Measurements from ENCODE around the gene PRR19.
"Not testable (repeated sequence)": the region's sequence is repeated elsewhere in the genome, so short reads cannot be mapped to it uniquely, and the experiment has no call there.

PRR19 gene

GRCh38 chr19:42327381-42327780, 25.4 kb downstream of the PRR19 start:
- no peak overlapping the region for H3K4me3 ChIP-seq (replicated peaks; ENCODE audit: insufficient read depth, low read length)
- peaks cover 7% of the 10 kb centered on the region for H3K27me3 ChIP-seq (ENCODE audit: insufficient read depth, poor library complexity, severe bottlenecking)
- no peak for TF ChIP-seq POLR2AphosphoS5 (IDR thresholded peaks at IDR 0.05; ENCODE audit: low read depth)
- TF ChIP-seq SPI1 (IDR thresholded peaks at IDR 0.05; ENCODE audit: borderline replicate concordance, low read depth): no peak
- TF ChIP-seq, protein P1, sequence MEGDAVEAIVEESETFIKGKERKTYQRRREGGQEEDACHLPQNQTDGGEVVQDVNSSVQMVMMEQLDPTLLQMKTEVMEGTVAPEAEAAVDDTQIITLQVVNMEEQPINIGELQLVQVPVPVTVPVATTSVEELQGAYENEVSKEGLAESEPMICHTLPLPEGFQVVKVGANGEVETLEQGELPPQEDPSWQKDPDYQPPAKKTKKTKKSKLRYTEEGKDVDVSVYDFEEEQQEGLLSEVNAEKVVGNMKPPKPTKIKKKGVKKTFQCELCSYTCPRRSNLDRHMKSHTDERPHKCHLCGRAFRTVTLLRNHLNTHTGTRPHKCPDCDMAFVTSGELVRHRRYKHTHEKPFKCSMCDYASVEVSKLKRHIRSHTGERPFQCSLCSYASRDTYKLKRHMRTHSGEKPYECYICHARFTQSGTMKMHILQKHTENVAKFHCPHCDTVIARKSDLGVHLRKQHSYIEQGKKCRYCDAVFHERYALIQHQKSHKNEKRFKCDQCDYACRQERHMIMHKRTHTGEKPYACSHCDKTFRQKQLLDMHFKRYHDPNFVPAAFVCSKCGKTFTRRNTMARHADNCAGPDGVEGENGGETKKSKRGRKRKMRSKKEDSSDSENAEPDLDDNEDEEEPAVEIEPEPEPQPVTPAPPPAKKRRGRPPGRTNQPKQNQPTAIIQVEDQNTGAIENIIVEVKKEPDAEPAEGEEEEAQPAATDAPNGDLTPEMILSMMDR (IDR thresholded peaks at IDR 0.05; ENCODE audit: insufficient read depth, low read length): no peak
- TF ChIP-seq GABPA (IDR thresholded peaks at IDR 0.05; ENCODE audit: low read depth): no peak
- no peak for TF ChIP-seq REST (IDR thresholded peaks at IDR 0.05; ENCODE audit: insufficient replicate concordance, low read depth)
- no peak for DNase-seq (ENCODE audit: low read depth in 1 of 2, low spot score in 1 of 2)
- H3K27ac ChIP-seq (replicated peaks): no peak overlapping the region

DNA sequence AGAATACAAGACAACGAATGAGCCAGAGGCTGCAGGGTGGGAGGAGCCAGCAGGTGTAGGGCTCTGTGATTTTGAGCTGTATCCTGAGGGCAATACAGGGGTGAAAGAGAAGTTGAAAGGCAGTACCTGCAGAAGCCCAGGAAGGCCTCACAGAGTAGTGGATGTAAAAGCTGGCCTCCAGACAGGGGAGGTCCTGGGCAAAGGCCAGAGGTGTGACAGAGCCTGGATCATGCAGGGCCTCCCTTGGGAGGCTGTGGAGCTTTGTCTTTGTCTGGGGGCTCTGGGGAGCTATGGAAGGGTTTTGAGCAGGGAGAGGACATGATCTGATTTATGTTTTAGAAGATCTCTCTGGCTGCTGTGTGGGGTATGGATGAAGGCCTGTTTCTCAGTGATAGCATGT, 26.2 kb downstream of the PRR19 start:
- no peak overlapping the region for H3K27ac ChIP-seq (replicated peaks)
- DNase-seq (ENCODE audit: low read depth in 1 of 2, low spot score in 1 of 2): no peak
- H3K27me3 ChIP-seq (ENCODE audit: insufficient read depth, poor library complexity, severe bottlenecking): peaks cover 3% of the 10 kb centered on the region
- H3K4me3 ChIP-seq (replicated peaks; ENCODE audit: insufficient read depth, low read length): no peak overlapping the region
- no peak for TF ChIP-seq POLR2AphosphoS5 (IDR thresholded peaks at IDR 0.05; ENCODE audit: low read depth)
- TF ChIP-seq REST (IDR thresholded peaks at IDR 0.05; ENCODE audit: insufficient replicate concordance, low read depth): no peak
- TF ChIP-seq SPI1 (IDR thresholded peaks at IDR 0.05; ENCODE audit: borderline replicate concordance, low read depth): no peak

DNA sequence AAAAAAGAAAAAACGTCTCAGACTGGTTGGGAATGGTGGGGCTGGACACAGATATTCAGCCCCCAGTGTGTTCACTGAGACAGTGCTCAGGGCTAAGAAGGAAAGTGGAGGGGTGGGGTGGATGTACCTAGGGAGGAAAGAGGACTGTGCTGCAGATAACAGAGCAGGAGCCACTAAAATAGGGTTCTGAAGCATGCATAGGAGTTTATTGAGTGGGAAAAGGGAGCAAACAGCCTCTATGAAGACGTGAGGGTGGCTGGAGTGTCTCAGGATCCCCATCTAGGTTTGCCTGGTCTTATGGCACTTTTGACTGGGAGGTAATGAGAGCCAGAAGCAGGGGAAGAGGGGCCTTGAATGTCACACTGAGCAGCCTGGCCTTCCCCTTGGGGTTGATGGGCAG, 26.9 kb downstream of the PRR19 start:
- Histone ChIP-seq H3K27me3 (ENCODE audit: insufficient read depth, poor library complexity, severe bottlenecking) (no peaks in the 10 kb centered on the region), H3K4me3 (replicated peaks; ENCODE audit: insufficient read depth, low read length) (no peak overlapping the region), H3K27ac (replicated peaks) (no peak overlapping the region)
- TF ChIP-seq SPI1 (IDR thresholded peaks at IDR 0.05; ENCODE audit: borderline replicate concordance, low read depth): no peak
- TF ChIP-seq GABPA (IDR thresholded peaks at IDR 0.05; ENCODE audit: low read depth): no peak
- no peak for TF ChIP-seq REST (IDR thresholded peaks at IDR 0.05; ENCODE audit: insufficient replicate concordance, low read depth)
- no peak for DNase-seq (ENCODE audit: low read depth in 1 of 2, low spot score in 1 of 2)

- no peak overlapping the region for H3K4me3 ChIP-seq (replicated peaks; ENCODE audit: insufficient read depth, low read length)
- H3K27ac ChIP-seq (replicated peaks): no peak overlapping the region
- no peak for TF ChIP-seq GABPA (IDR thresholded peaks at IDR 0.05; ENCODE audit: low read depth)
- TF ChIP-seq SPI1 (IDR thresholded peaks at IDR 0.05; ENCODE audit: borderline replicate concordance, low read depth): no peak
- TF ChIP-seq REST (IDR thresholded peaks at IDR 0.05; ENCODE audit: insufficient replicate concordance, low read depth): no peak
- no peak for TF ChIP-seq POLR2AphosphoS5 (IDR thresholded peaks at IDR 0.05; ENCODE audit: low read depth)
- TF ChIP-seq, protein P1 (IDR thresholded peaks at IDR 0.05; ENCODE audit: insufficient read depth, low read length): no peak
- DNase-seq (ENCODE audit: low read depth in 1 of 2, low spot score in 1 of 2): no peak
- H3K27me3 ChIP-seq (ENCODE audit: insufficient read depth, poor library complexity, severe bottlenecking): no peaks in the 10 kb centered on the region
Observed at GRCh38 chr19:42330241-42330711, 28.3 kb downstream of the PRR19 start.

DNA sequence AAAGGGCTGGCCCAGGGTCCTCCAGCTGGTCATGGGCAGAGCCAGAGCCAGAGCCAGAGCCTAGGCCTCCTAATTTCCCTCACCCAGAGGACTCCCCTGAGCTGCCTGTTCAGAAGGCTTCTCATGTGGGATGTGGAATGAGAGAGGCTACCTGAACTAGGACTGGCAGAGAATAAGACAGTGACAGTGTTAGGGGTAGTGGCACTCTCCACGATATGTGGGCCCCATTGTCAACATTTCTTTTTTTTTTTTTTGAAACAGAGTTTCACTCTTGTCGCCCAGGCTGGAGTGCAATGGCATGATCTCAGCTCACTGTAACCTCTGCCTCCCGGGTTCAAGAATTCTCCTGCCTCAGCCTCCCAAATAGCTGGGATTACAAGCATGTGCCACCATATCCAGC, 29.4 kb downstream of the PRR19 start:
- H3K27me3 ChIP-seq (ENCODE audit: insufficient read depth, poor library complexity, severe bottlenecking); H3K4me3 ChIP-seq (replicated peaks; ENCODE audit: insufficient read depth, low read length); DNase-seq (ENCODE audit: low read depth in 1 of 2, low spot score in 1 of 2); H3K27ac ChIP-seq (replicated peaks): not testable (repeated sequence)

Data from HL-60 (cell line).